ENCODE measurements around the gene SCD5.

DNA sequence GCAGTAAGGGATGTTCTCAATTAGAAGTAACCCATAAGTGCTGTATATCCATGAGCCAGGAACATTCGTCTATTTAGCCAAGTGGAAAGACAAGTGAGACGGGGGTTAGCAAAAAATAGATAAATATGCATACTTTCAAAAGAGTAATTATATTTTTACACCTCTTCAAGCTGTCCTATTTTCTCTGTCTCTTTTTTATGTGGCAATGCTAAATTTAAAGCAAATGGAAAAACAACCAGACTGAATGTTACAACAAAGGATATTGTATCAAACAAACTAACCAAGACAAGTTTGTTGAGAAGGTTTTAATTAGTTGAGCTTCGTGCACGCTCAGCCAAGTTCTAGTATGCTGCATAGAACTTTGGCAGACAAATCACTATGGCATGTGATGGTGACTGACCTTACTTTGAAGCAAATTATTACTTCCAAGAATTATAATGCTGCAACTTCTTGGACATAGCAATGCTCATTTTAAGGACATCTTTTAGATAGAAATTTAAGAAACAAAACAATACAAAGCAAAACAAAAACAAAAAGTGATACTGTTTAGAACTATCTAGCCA lies 175.4 kb downstream of the SCD5 start:
- TF ChIP-seq, protein P1, sequence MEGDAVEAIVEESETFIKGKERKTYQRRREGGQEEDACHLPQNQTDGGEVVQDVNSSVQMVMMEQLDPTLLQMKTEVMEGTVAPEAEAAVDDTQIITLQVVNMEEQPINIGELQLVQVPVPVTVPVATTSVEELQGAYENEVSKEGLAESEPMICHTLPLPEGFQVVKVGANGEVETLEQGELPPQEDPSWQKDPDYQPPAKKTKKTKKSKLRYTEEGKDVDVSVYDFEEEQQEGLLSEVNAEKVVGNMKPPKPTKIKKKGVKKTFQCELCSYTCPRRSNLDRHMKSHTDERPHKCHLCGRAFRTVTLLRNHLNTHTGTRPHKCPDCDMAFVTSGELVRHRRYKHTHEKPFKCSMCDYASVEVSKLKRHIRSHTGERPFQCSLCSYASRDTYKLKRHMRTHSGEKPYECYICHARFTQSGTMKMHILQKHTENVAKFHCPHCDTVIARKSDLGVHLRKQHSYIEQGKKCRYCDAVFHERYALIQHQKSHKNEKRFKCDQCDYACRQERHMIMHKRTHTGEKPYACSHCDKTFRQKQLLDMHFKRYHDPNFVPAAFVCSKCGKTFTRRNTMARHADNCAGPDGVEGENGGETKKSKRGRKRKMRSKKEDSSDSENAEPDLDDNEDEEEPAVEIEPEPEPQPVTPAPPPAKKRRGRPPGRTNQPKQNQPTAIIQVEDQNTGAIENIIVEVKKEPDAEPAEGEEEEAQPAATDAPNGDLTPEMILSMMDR (IDR thresholded peaks at IDR 0.05; ENCODE audit: insufficient read depth, low read length), result no peak
- TF ChIP-seq, protein P2, sequence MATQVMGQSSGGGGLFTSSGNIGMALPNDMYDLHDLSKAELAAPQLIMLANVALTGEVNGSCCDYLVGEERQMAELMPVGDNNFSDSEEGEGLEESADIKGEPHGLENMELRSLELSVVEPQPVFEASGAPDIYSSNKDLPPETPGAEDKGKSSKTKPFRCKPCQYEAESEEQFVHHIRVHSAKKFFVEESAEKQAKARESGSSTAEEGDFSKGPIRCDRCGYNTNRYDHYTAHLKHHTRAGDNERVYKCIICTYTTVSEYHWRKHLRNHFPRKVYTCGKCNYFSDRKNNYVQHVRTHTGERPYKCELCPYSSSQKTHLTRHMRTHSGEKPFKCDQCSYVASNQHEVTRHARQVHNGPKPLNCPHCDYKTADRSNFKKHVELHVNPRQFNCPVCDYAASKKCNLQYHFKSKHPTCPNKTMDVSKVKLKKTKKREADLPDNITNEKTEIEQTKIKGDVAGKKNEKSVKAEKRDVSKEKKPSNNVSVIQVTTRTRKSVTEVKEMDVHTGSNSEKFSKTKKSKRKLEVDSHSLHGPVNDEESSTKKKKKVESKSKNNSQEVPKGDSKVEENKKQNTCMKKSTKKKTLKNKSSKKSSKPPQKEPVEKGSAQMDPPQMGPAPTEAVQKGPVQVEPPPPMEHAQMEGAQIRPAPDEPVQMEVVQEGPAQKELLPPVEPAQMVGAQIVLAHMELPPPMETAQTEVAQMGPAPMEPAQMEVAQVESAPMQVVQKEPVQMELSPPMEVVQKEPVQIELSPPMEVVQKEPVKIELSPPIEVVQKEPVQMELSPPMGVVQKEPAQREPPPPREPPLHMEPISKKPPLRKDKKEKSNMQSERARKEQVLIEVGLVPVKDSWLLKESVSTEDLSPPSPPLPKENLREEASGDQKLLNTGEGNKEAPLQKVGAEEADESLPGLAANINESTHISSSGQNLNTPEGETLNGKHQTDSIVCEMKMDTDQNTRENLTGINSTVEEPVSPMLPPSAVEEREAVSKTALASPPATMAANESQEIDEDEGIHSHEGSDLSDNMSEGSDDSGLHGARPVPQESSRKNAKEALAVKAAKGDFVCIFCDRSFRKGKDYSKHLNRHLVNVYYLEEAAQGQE (IDR thresholded peaks at IDR 0.05; ENCODE audit: insufficient replicate concordance, low read depth), result no peak
- no peak for TF ChIP-seq GABPA (IDR thresholded peaks at IDR 0.05; ENCODE audit: low read depth)
- TF ChIP-seq POLR2AphosphoS5 (IDR thresholded peaks at IDR 0.05; ENCODE audit: low read depth), result no peak
- TF ChIP-seq SPI1 (IDR thresholded peaks at IDR 0.05; ENCODE audit: borderline replicate concordance, low read depth), result no peak

Measured in HL-60 (cell line).